DOHH2 (cell line): ENCODE measurements around the gene MED12L.
A peak's percentile ranks its signal among the peaks of the same experiment; 100 is the strongest.

Experiments used
- H3F3A ChIP-seq: fragments of 200-600 bp; sonication (generic), shearing (Covaris generic); 2 replicates; pipeline ENCODE4 v1.6.0; 2016; ENCODE audit warnings: antibody characterized with exemption, mild to moderate bottlenecking; ENCODE audit not compliant: control insufficient read depth, insufficient read depth
- H3K27ac ChIP-seq: fragments of 200-600 bp; sonication (generic); 2 replicates; pipeline ENCODE4 v1.5.1; 2014; ENCODE audit warnings: low read depth, mild to moderate bottlenecking, low read length, moderate library complexity
- H3K27me3 ChIP-seq: fragments of 200-600 bp; sonication (generic); 2 replicates; pipeline ENCODE4 v1.6.1; 2014; ENCODE audit warnings: mild to moderate bottlenecking, low read length, mixed read lengths; ENCODE audit not compliant: control insufficient read depth
- H3K36me3 ChIP-seq: fragments of 200-600 bp; sonication (generic); 2 replicates; pipeline ENCODE4 v1.6.1; 2014; ENCODE audit warnings: mild to moderate bottlenecking, low read length, moderate library complexity, mixed read lengths; ENCODE audit not compliant: control insufficient read depth
- H3K4me1 ChIP-seq: fragments of 200-600 bp; sonication (generic); 2 replicates; pipeline ENCODE4 v1.6.1; 2014; ENCODE audit warnings: mild to moderate bottlenecking, low read length, mixed read lengths; ENCODE audit not compliant: control insufficient read depth
- H3K4me2 ChIP-seq: fragments of 200-600 bp; sonication (generic); 2 replicates; pipeline ENCODE4 v1.6.0; 2014; ENCODE audit warnings: mild to moderate bottlenecking, low read length, moderate library complexity
- H3K4me3 ChIP-seq: fragments of 200-600 bp; sonication (generic); 2 replicates; pipeline ENCODE4 v1.5.1; 2014; ENCODE audit warnings: mild to moderate bottlenecking, low read length, mixed read lengths
- H3K79me2 ChIP-seq: fragments of 200-600 bp; sonication (generic); 2 replicates; pipeline ENCODE4 v1.6.1; 2014; ENCODE audit warnings: mild to moderate bottlenecking, low read length, mixed read lengths; ENCODE audit not compliant: control insufficient read depth
- H3K9me2 ChIP-seq: fragments of 200-600 bp; sonication (generic); replicated peaks from 2 replicates; pipeline ENCODE4 v1.6.1; 2014; ENCODE audit warnings: mild to moderate bottlenecking, low read length, mixed read lengths; ENCODE audit not compliant: control insufficient read depth
- H3K9me3 ChIP-seq: fragments of 200-600 bp; sonication (generic); 2 replicates; pipeline ENCODE4 v1.6.1; 2014; ENCODE audit warnings: antibody characterized with exemption, low read length, mixed read lengths; ENCODE audit not compliant: control insufficient read depth, insufficient read depth
- H4K20me1 ChIP-seq: fragments of 200-600 bp; sonication (generic); 2 replicates; pipeline ENCODE4 v1.6.0; 2014; ENCODE audit warnings: low read depth, mild to moderate bottlenecking, antibody characterized with exemption, low read length, moderate library complexity; ENCODE audit not compliant: control insufficient read depth, insufficient read depth
- EZH2phosphoT487 ChIP-seq: fragments of 200-600 bp; sonication (generic); IDR thresholded peaks from 2 replicates; pipeline ENCODE4 v1.6.1; 2017; ENCODE audit warnings: borderline replicate concordance, mild to moderate bottlenecking, antibody characterized with exemption, low read length, moderate library complexity, mixed read lengths
- TF ChIP-seq, protein P1 (sequence below): fragments of 200-600 bp; sonication (generic); IDR thresholded peaks from one replicate; pipeline ENCODE4 v1.5.1; 2014; ENCODE audit warnings: antibody characterized with exemption, mild to moderate bottlenecking, low read depth, low read length; ENCODE audit not compliant: poor library complexity, severe bottlenecking

MED12L gene

DNA sequence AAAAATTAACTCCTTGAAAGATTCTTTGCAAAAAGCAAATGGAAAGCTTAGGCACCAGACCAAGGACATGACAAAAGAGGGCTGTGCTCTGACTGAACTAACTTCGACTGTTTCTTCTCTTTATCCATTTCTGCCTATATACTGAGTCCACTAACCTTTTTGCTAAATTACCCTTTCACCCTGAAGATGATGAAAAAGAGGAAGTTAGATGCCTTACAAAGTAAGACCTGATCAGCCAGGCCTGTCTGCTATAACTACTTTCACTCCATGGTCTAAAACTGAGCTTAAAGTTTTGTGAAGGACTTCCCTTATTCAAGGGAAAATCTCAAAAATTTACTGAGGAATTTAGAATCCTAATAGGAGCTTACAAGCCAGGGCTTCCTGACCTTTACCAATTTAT lies 381.6 kb downstream of the MED12L start:
- H3K79me2 ChIP-seq: no peaks in the 10 kb centered on the region
- H3K9me3 ChIP-seq: no peaks in the 10 kb centered on the region; the same call in 1 of the 2 replicates
- no peaks in the 10 kb centered on the region for H3K4me1 ChIP-seq
- no peaks in the 10 kb centered on the region for H3F3A ChIP-seq
- no peak overlapping the region for H3K4me2 ChIP-seq
- H3K9me2 ChIP-seq: no peaks in the 10 kb centered on the region
- H3K4me3 ChIP-seq: no peak overlapping the region
- no peak for TF ChIP-seq EZH2phosphoT487
- TF ChIP-seq, protein P1, sequence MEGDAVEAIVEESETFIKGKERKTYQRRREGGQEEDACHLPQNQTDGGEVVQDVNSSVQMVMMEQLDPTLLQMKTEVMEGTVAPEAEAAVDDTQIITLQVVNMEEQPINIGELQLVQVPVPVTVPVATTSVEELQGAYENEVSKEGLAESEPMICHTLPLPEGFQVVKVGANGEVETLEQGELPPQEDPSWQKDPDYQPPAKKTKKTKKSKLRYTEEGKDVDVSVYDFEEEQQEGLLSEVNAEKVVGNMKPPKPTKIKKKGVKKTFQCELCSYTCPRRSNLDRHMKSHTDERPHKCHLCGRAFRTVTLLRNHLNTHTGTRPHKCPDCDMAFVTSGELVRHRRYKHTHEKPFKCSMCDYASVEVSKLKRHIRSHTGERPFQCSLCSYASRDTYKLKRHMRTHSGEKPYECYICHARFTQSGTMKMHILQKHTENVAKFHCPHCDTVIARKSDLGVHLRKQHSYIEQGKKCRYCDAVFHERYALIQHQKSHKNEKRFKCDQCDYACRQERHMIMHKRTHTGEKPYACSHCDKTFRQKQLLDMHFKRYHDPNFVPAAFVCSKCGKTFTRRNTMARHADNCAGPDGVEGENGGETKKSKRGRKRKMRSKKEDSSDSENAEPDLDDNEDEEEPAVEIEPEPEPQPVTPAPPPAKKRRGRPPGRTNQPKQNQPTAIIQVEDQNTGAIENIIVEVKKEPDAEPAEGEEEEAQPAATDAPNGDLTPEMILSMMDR: no peak
- H3K27ac ChIP-seq: no peak overlapping the region
- no peaks in the 10 kb centered on the region for H3K36me3 ChIP-seq
- H3K27me3 ChIP-seq: peaks cover 8% of the 10 kb centered on the region
- H4K20me1 ChIP-seq: no peaks in the 10 kb centered on the region

DNA sequence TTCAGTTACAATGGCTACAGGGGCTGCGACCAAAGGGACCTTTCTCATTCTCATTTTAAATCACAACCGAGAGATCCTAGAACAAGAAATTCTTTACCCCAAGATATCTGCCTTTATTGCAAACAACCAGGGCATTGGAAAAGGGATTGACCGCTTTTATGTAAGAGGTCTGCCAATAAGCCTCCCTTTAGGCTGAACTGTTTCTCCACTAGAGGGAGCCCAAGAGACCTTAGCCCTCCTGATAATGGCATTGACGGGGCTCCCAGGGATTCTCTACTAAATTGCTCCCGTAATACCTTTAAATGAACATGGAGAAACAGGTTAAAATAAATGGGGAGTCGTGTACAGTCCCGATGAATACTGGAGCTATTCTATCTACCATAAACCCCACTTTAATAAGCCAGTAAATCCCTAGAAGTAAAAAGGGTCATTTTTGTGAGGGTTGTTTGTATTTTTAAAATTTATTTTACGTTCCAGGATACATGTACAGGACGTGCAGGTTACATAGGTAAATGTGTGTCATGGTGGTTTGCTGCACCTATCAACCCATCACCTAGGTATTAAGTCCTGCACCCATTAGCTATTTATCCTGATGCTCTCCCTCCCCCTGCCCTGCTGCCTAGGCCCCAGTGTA lies 382.9 kb downstream of the MED12L start:
- Histone ChIP-seq H3K36me3 (no peaks in the 10 kb centered on the region), H3K4me1 (no peaks in the 10 kb centered on the region), H4K20me1 (no peaks in the 10 kb centered on the region), H3K4me3 (no peak overlapping the region), H3K27me3 (0 out of 2 replicates have a peak, but pooled peaks cover 3% of the 10 kb centered on the region), H3K4me2 (no peak overlapping the region), H3K79me2 (no peaks in the 10 kb centered on the region), H3K9me3 (no peaks in the 10 kb centered on the region; the same call in 1 of the 2 replicates), H3K27ac (no peak overlapping the region), H3K9me2 (no peaks in the 10 kb centered on the region), H3F3A (no peaks in the 10 kb centered on the region)
- TF ChIP-seq, protein P1: peak; percentile 97
- no peak for TF ChIP-seq EZH2phosphoT487

DNA sequence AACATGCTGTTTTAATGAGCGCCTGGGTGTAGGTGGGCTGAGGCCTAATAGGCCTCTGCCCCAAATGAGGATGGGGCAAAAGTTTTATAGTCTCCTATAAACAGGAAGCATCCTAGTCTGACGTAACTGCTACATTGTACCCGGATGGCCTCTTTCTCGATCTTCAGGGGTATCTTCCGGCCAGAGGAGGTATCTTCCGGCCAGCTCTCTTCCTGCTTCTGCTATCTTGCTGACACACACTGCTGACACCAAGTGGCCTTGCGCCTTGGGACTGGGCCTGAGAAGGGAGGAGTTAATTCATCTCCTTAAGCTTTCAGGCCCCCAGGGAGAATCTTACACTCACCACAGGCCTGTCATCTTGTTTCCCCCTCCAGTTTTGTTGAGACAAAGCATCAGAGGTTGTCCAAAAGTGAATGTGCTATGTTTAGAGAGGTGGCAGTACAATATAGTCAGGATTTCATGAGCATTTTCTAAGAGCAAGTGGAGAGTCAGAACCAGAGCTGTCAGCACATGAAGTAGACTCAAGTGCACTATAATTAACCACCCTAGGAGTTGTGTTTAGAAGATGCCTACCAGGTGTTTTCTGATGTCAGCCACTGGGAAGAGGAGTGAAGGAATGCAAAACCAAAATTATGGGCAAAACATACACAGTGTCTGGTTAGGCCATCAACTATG lies 391.0 kb downstream of the MED12L start:
- H3K27me3 ChIP-seq: peaks cover 7% of the 10 kb centered on the region; the same call in 1 of the 2 replicates
- H3K4me1 ChIP-seq: no peaks in the 10 kb centered on the region
- no peaks in the 10 kb centered on the region for H3F3A ChIP-seq
- no peaks in the 10 kb centered on the region for H3K79me2 ChIP-seq
- no peak overlapping the region for H3K4me2 ChIP-seq
- H4K20me1 ChIP-seq: no peaks in the 10 kb centered on the region
- no peaks in the 10 kb centered on the region for H3K9me3 ChIP-seq
- TF ChIP-seq, protein P1: no peak
- TF ChIP-seq EZH2phosphoT487: no peak
- no peaks in the 10 kb centered on the region for H3K9me2 ChIP-seq
- H3K36me3 ChIP-seq: no peaks in the 10 kb centered on the region
- no peak overlapping the region for H3K4me3 ChIP-seq
- H3K27ac ChIP-seq: no peak overlapping the region
